ENCODE measurements around the gene SPAAR.

The SPAAR gene, protein sequence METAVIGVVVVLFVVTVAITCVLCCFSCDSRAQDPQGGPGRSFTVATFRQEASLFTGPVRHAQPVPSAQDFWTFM

DNA sequence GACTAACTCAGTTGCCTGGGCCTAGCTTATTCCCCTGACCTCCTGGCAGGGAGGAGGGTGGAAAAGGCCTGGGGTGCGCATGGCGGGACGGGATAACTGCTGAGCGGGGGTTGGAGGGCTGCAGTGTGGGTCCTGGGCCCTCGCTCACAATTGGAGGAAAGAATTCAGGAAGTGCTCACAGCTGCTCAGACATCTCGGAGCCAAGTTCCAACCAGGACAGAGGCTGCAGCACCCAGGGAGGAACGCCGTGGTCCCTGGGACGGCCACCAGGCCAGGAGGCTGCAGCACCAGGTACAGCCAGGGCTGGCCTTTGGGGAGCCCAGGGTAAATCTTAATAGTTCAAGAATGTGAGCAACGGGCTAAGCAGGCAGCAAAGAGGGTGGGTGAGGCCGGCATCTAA, at the start of gene SPAAR:
SPAAR (plus strand) TSS at position 217 of the 400 bp plus-strand sequence. CDS start 974 bp downstream, outside the sequence.
- CTCF ChIA-PET: interaction anchor here (1.7 kb wide), 1 partner anchor 119 kb away, joined by 4 read pairs; no protein-coding TSS in a partner anchor
- TF ChIP-seq, protein P1, sequence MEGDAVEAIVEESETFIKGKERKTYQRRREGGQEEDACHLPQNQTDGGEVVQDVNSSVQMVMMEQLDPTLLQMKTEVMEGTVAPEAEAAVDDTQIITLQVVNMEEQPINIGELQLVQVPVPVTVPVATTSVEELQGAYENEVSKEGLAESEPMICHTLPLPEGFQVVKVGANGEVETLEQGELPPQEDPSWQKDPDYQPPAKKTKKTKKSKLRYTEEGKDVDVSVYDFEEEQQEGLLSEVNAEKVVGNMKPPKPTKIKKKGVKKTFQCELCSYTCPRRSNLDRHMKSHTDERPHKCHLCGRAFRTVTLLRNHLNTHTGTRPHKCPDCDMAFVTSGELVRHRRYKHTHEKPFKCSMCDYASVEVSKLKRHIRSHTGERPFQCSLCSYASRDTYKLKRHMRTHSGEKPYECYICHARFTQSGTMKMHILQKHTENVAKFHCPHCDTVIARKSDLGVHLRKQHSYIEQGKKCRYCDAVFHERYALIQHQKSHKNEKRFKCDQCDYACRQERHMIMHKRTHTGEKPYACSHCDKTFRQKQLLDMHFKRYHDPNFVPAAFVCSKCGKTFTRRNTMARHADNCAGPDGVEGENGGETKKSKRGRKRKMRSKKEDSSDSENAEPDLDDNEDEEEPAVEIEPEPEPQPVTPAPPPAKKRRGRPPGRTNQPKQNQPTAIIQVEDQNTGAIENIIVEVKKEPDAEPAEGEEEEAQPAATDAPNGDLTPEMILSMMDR (IDR thresholded peaks at IDR 0.05; ENCODE audit: control extremely low read depth, extremely low read depth, low read depth, missing control alignments): no peak
- no peak for DNase-seq (ENCODE audit: extremely low spot score)
- POLR2A ChIA-PET: no interaction called here

DNA sequence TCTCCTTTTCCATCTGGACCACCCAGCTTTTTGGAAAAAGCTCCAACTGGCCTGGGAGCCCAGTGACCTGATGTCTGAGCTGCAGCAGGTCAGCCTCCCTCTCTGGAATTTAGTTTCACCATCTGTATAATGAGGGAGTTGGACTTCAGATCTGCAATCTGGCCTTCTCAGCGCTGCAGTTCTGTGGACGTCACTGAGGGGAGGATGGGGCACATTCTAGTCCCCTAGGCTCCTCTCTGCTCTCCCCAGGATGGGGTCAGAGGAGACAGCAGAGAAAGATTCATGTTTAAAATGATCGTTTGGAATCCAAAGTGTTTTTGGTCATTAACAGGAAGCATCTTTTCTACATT, 49.3 kb upstream of the SPAAR start:
- no peak for DNase-seq (ENCODE audit: extremely low spot score)
- TF ChIP-seq, protein P1 (IDR thresholded peaks at IDR 0.05; ENCODE audit: control extremely low read depth, extremely low read depth, low read depth, missing control alignments): no peak
- ChIA-PET CTCF (interaction anchor here (0.7 to 6.1 kb wide), 4 partner anchors 9 to 199 kb away, joined by 3 to 27 read pairs (median 4); no protein-coding TSS in a partner anchor), POLR2A (interaction anchor here (0.9 kb wide), 1 partner anchor 31 kb away, joined by 3 read pairs; the partner anchor contains the start of genes FAM221B and TMEM8B)

DNA sequence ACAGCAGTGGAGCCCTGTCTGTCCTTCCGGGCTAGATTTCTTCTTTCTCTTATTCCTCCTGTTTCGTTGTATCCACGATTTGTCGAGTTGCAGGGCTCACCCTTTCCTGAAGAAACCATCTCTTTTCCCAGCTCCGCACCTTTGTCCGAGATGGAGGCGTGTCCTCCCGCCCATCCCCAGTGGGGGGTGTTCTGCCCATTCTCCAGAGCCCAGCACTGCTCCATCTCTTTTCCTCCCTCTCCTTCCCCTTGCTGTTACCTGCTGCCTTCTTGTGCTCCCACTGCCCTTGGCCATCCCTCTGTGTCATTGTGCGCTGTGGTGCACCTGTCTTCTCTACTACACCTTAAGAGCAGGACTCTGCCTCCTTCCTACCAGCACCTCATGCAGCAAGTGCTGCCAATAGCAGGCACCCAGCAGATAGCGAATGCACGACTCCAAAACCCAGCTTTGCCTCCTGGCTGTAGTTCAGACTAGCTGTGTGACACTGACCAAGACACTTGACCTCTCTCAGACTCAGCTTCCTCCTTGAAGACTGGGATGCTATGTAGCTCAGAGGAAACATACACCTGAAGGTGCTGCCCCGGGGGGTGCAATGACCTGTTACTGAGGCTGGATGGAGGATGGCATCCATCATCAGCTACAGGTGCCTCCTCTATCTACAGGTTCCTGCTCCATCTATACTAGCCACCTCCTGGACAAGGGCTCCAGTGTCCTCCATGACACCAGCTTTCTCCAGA, 48.0 kb upstream of the SPAAR start:
- DNase-seq (ENCODE audit: extremely low spot score): no peak
- ChIA-PET CTCF (interaction anchor here (1.0 to 6.1 kb wide), 4 partner anchors 16 to 71 kb away, joined by 3 to 27 read pairs (median 6); no protein-coding TSS in a partner anchor), POLR2A (no interaction called here)
- TF ChIP-seq, protein P1 (IDR thresholded peaks at IDR 0.05; ENCODE audit: control extremely low read depth, extremely low read depth, low read depth, missing control alignments): no peak

DNA sequence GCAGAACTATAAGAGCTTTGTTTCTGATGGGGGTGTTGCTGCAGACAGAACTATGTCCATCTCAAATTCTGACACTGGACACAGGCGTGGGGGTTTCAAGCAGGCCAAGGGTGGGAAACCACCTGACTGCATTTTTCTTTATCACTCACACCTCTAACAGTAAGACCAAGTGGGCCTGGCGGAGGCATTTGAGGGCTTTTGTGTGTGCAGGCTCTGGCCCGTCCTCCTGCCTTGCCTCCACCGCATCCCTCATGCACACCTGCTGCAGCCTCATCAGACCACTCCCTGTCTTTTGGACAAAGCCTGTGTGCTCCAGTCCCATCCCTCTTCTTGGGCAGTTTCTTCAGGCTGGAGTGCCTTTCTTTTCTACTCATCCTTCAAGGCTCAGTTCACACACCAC, 47.0 kb upstream of the SPAAR start:
- ChIA-PET CTCF (interaction anchor here (0.8 to 6.1 kb wide), 5 partner anchors 14 to 74 kb away, joined by 3 to 27 read pairs (median 3); no protein-coding TSS in a partner anchor), POLR2A (no interaction called here)
- no peak for DNase-seq (ENCODE audit: extremely low spot score)
- TF ChIP-seq, protein P1 (IDR thresholded peaks at IDR 0.05; ENCODE audit: control extremely low read depth, extremely low read depth, low read depth, missing control alignments): no peak

DNA sequence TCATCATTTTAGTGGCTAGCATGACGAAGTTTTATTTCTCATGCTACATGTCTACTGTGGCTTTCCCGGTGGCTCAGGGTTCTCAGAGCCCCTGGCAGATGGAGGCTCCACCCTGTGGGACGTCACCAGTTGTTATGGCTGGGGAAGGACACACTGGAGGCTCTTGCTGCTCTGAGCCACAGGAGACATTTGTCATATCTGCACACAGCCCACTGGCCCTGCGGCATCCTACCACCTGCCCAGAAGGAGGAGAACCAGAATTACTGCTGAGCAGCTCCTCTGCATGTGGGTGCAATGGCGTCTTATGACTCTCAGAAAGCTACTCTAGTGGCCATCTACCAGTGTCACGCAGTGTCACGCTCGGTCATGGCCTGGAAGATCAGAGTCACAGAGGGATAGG, 45.7 kb upstream of the SPAAR start:
- ChIA-PET POLR2A (no interaction called here), CTCF (interaction anchor here (1.2 to 6.1 kb wide), 6 partner anchors 17 to 167 kb away, joined by 3 to 27 read pairs (median 4); no protein-coding TSS in a partner anchor)
- DNase-seq (ENCODE audit: extremely low spot score): no peak
- TF ChIP-seq, protein P1 (IDR thresholded peaks at IDR 0.05; ENCODE audit: control extremely low read depth, extremely low read depth, low read depth, missing control alignments): no peak

DNA sequence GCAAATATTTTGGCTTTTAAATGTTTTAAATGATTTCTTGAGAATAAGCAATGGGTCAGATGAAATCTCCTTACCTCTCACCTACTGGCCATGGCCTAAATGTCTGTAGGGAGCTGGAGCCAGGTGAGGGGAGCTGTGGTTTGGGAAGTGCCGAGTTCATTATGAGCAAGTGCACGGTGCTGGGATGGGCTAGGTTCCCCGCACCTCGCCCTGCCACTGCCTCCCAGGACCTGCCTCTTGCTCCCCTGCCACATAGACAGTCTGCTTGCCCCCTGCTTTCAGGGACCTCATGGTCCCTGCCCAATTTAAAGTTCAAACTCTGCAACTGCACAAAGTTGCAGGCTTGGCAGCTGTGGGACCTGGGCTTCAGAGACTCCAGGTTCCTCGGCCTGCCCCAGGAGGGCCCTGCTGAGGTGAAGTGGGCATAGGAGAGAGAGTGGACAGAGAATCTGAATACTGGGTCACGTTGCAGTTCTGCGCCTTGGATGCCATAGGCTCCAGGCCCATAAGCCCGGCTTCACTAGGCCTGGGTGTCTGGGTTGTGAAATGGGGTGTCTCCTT, 44.5 kb upstream of the SPAAR start:
- TF ChIP-seq, protein P1 (IDR thresholded peaks at IDR 0.05; ENCODE audit: control extremely low read depth, extremely low read depth, low read depth, missing control alignments): no peak
- CTCF ChIA-PET: interaction anchor here (1.3 to 6.1 kb wide), 3 partner anchors 19 to 74 kb away, joined by 3 to 27 read pairs (median 4); no protein-coding TSS in a partner anchor
- POLR2A ChIA-PET: no interaction called here
- DNase-seq (ENCODE audit: extremely low spot score): no peak

Data from GM10248 (cell line).